Measurements from ENCODE around the gene INSRR. TPM values are rescaled to one million over a fixed set of nuclear protein-coding genes. Genes with fewer than 3 reads are reported as not detected.

The INSRR gene
- total RNA-seq = not detected
- long read RNA-seq = 0 reads

DNA sequence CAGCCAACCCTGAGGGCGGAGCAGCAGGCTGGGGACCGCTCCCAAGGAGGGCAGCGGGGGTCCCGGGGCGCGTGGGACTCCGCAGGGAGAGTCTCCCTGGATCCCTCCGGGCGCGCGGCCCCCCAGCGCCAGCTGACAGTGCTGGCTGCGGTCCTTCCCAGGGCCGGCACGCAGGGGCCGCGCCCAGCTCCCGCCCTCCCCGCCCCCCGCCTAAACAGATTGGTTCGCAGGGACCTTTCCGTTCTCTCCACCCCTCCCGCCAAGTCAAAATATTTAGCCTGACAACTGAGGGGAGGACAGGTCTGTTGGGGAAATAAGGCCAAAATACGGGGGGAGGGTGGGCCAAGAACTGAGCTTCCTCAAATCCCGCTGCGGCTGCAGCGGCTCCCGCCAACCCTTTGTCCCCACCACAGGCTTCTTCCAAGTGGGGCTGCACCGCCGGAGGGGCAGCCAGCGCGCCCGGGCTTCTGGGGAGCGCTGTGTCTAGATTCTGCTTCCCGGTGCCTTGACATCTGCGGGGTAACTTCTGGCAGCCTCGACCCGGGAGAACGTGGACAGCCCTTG lies at the start of gene INSRR:
Gene INSRR (minus strand): TSS at position 159 of the 564 bp plus-strand sequence. CDS start 496 bp downstream, outside the sequence.
- Histone ChIP-seq H3K4me1 (peaks cover 29% of the 10 kb centered on the region), H3K27ac (no peak within 1 kb of the TSS), H3K4me3 (peak within 1 kb of the TSS; percentile 39), H3K27me3 (ENCODE audit: low read depth) (peaks cover 70% of the 10 kb centered on the region), H3K9me3 (no peaks in the 10 kb centered on the region), H3K36me3 (no peaks in the 10 kb centered on the region)
- intact Hi-C loops (cut with DNase I) = no loop called here
- no peak for ATAC-seq
- TF ChIP-seq, protein P1, sequence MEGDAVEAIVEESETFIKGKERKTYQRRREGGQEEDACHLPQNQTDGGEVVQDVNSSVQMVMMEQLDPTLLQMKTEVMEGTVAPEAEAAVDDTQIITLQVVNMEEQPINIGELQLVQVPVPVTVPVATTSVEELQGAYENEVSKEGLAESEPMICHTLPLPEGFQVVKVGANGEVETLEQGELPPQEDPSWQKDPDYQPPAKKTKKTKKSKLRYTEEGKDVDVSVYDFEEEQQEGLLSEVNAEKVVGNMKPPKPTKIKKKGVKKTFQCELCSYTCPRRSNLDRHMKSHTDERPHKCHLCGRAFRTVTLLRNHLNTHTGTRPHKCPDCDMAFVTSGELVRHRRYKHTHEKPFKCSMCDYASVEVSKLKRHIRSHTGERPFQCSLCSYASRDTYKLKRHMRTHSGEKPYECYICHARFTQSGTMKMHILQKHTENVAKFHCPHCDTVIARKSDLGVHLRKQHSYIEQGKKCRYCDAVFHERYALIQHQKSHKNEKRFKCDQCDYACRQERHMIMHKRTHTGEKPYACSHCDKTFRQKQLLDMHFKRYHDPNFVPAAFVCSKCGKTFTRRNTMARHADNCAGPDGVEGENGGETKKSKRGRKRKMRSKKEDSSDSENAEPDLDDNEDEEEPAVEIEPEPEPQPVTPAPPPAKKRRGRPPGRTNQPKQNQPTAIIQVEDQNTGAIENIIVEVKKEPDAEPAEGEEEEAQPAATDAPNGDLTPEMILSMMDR (IDR thresholded peaks at IDR 0.05) = no peak
- DNase-seq = no peak

- Histone ChIP-seq H3K4me3 (no peak overlapping the region), H3K27ac (no peak overlapping the region), H3K27me3 (ENCODE audit: low read depth) (peaks cover 10% of the 10 kb centered on the region), H3K9me3 (no peaks in the 10 kb centered on the region), H3K36me3 (peaks cover 44% of the 10 kb centered on the region), H3K4me1 (peaks cover 21% of the 10 kb centered on the region)
- TF ChIP-seq, protein P1 (IDR thresholded peaks at IDR 0.05) = no peak
- intact Hi-C loops (cut with DNase I) = no loop called here
- DNase-seq (peak; percentile 32), ATAC-seq (no peak)
Observed at GRCh38 chr1:156908541-156908940, 49.6 kb upstream of the INSRR start.

DNA sequence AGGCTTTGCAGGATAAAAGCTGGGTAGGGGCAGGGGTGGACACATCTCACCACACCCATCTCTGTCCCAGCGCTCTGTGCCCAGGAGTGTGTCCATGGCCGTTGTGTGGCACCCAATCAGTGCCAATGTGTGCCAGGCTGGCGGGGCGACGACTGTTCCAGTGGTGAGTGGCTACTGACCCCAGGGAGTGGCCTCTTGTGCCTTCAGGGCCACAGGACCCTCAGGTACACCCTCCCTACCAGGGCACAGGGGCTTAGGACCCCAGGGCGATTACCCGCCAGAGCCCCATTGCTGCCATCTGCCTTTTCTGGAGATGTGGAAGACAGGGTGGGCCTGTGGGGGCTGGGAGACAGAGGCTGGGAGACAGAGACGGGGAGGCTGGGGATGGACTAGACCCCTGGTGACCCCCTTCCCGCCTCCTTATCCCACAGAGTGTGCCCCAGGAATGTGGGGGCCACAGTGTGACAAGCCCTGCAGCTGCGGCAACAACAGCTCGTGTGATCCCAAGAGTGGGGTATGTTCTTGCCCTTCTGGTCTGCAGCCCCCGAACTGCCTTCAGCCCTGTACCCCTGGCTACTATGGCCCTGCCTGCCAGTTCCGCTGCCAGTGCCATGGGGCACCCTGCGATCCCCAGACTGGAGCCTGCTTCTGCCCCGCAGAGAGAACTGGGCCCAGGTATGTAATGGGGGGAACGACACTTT lies 47.4 kb upstream of the INSRR start:
- intact Hi-C loops (cut with DNase I) = no loop called here
- Histone ChIP-seq H3K36me3 (peaks cover 30% of the 10 kb centered on the region), H3K4me1 (peaks cover 18% of the 10 kb centered on the region), H3K9me3 (no peaks in the 10 kb centered on the region), H3K4me3 (no peak overlapping the region), H3K27ac (no peak overlapping the region), H3K27me3 (ENCODE audit: low read depth) (peaks cover 10% of the 10 kb centered on the region)
- ATAC-seq (no peak), DNase-seq (peak; percentile 27)
- TF ChIP-seq, protein P1 (IDR thresholded peaks at IDR 0.05) = no peak

DNA sequence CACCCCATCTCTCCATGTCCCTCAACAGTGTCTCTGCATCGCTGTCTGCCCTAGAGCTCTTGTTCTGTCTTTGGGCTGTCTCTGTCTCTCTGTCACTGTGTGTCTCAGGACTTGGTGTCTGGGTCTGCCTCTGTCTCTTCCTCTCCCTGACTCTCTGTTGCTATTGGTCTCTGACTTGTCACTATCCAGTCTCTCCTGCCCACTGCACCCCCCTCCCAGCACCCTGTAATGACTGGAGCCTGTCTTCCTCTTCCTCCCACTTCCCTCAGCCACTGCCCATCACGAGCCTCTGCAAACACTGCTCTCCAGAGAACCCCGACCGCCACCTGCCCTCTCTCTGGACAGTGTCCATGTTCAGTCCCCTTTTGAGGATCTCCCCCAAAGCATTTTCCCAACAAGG lies 46.7 kb upstream of the INSRR start:
- H3K9me3 ChIP-seq = no peaks in the 10 kb centered on the region
- TF ChIP-seq, protein P1 (IDR thresholded peaks at IDR 0.05) = no peak
- ATAC-seq (no peak), DNase-seq (peak; percentile 33)
- no peak overlapping the region for H3K27ac ChIP-seq
- no peak overlapping the region for H3K4me3 ChIP-seq
- H3K4me1 ChIP-seq = peaks cover 18% of the 10 kb centered on the region
- peaks cover 30% of the 10 kb centered on the region for H3K36me3 ChIP-seq
- intact Hi-C loops (cut with DNase I) = no loop called here
- peaks cover 10% of the 10 kb centered on the region for H3K27me3 ChIP-seq (ENCODE audit: low read depth)

DNA sequence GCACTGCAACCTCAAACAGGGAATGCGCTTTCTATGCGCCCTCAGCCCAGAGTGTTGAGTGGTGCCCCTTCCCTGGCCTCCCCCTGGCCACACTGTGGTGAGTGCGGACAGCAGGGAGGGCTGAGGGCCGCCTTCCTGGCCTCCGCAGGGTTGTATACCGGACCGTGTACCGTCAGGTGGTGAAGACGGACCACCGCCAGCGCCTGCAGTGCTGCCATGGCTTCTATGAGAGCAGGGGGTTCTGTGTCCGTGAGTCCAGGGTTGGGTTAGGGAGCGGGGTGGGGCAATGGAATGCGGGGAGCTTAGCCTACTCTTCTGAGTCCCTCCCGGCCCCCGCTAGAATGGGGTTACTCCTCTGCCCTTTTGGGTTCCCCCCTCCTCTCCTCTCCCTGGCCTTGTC lies 46.3 kb upstream of the INSRR start:
- H3K27me3 ChIP-seq (ENCODE audit: low read depth) = peaks cover 10% of the 10 kb centered on the region
- H3K4me3 ChIP-seq = no peak overlapping the region
- intact Hi-C loops (cut with DNase I) = no loop called here
- TF ChIP-seq, protein P1 (IDR thresholded peaks at IDR 0.05) = no peak
- peaks cover 23% of the 10 kb centered on the region for H3K4me1 ChIP-seq
- peaks cover 28% of the 10 kb centered on the region for H3K36me3 ChIP-seq
- H3K27ac ChIP-seq = no peak overlapping the region
- DNase-seq = peak; percentile 33
- no peaks in the 10 kb centered on the region for H3K9me3 ChIP-seq
- ATAC-seq = no peak
